Glutamatergic neuron (in vitro differentiated cells): ENCODE data around the gene GADD45B. TPM values are rescaled to one million over a fixed set of nuclear protein-coding genes. Genes with fewer than 3 reads are reported as not detected.

Experiments
- DNase-seq: peaks from one replicate; pipeline ENCODE4 v3.0.0; 2022
- H3K27ac Mint-ChIP-seq: one replicate; pipeline ENCODE4 v1.8.0; 2020; ENCODE audit warnings: mild to moderate bottlenecking, mixed read lengths, inconsistent platforms; ENCODE audit not compliant: unreplicated experiment
- H3K27me3 Mint-ChIP-seq: one replicate; pipeline ENCODE4 v1.8.0; 2020; ENCODE audit warnings: mild to moderate bottlenecking, moderate library complexity, mixed read lengths, inconsistent platforms; ENCODE audit not compliant: unreplicated experiment
- H3K36me3 Mint-ChIP-seq: one replicate; pipeline ENCODE4 v1.8.0; 2020; ENCODE audit warnings: mild to moderate bottlenecking, mixed read lengths, inconsistent platforms; ENCODE audit not compliant: unreplicated experiment
- H3K4me1 Mint-ChIP-seq: one replicate; pipeline ENCODE4 v1.8.0; 2020; ENCODE audit warnings: mild to moderate bottlenecking, low read depth, mixed read lengths, inconsistent platforms; ENCODE audit not compliant: unreplicated experiment
- H3K4me3 Mint-ChIP-seq: one replicate; pipeline ENCODE4 v1.8.0; 2020; ENCODE audit warnings: mild to moderate bottlenecking, mixed read lengths, inconsistent platforms; ENCODE audit not compliant: unreplicated experiment
- H3K9me3 Mint-ChIP-seq: one replicate; pipeline ENCODE4 v1.8.0; 2020; ENCODE audit warnings: mild to moderate bottlenecking, moderate library complexity, mixed read lengths, inconsistent platforms; ENCODE audit not compliant: unreplicated experiment
- total RNA-seq: library from RNA; stranded (reverse); fragmentation: NEBNext Ultra II Directional; extraction: Animal tissue kit (Norgen Biotek cat#: 25700); gene quantifications from one replicate; pipeline ENCODE4 v1.2.1, GENCODE V29; 2021; ENCODE audit not compliant: unreplicated experiment
- TF ChIP-seq, protein P1 (sequence below): fragments of 200-600 bp; sonication (generic); IDR thresholded peaks from one replicate; pipeline ENCODE4 v1.5.0; 2021; ENCODE audit not compliant: partially characterized antibody, unreplicated experiment

GADD45B gene
- total RNA-seq, 1 donor from 2014 or later = 3.8 TPM

DNA sequence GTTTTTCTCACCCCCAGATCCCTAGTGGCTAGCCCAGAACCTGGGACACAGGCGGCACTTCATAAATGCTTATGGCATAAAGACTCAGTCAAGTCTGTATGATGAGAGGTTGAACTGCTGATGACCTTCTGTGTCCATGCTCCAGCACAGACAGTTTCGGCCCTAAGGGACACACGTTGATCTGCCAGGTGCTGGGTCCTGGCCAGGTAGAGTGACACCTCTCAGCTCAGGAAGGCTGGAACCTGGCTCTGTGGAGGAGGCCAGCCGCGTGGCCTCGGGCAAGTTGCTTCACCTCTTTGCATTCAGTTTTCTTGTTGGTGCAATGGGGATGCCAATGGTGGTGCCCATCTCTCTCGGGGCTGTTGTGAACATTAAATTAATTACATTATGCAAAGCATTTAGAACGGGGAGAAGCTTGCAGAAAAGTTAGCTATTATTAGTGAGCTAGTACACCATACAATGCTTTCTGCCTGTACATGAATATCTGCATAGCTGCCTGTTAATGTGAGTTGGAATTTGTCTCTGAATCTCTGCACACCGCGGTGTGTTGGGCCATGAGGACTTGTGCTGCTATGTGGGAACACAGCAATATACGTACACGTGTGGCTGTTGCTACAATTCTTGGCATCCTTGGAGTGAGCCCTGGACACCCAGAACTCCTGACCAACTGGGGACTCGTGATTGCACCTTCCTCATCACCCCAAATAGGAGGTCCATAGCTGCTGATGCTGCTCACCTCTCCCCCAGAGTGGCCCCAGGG is 8.4 kb downstream of the GADD45B start:
- H3K27me3 Mint-ChIP-seq = peaks cover 16% of the 10 kb centered on the region
- peak overlapping the region; percentile 0 for H3K4me3 Mint-ChIP-seq
- DNase-seq = no peak
- TF ChIP-seq, protein P1, sequence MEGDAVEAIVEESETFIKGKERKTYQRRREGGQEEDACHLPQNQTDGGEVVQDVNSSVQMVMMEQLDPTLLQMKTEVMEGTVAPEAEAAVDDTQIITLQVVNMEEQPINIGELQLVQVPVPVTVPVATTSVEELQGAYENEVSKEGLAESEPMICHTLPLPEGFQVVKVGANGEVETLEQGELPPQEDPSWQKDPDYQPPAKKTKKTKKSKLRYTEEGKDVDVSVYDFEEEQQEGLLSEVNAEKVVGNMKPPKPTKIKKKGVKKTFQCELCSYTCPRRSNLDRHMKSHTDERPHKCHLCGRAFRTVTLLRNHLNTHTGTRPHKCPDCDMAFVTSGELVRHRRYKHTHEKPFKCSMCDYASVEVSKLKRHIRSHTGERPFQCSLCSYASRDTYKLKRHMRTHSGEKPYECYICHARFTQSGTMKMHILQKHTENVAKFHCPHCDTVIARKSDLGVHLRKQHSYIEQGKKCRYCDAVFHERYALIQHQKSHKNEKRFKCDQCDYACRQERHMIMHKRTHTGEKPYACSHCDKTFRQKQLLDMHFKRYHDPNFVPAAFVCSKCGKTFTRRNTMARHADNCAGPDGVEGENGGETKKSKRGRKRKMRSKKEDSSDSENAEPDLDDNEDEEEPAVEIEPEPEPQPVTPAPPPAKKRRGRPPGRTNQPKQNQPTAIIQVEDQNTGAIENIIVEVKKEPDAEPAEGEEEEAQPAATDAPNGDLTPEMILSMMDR = no peak
- no peaks in the 10 kb centered on the region for H3K9me3 Mint-ChIP-seq
- no peaks in the 10 kb centered on the region for H3K4me1 Mint-ChIP-seq
- H3K36me3 Mint-ChIP-seq = peaks cover 7% of the 10 kb centered on the region
- no peak overlapping the region for H3K27ac Mint-ChIP-seq

DNA sequence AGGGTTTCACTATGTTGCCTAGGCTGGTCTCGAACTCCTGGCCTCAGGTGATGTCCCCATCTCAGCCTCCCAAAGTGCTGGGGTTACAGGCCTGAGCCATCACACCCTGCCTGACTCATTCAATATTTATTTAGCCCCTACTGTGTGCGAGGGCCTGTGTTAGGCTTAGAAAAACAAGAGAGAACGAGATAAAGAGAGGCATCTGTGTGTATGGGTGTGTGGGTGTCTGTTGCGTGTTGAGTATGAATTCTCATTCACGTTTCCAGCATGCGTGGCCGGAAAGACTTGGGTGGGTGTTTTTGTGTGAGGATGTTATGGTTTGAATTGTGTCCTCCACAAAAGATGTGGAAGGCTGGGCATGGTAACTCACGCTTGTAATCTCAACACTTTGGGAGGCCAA is 9.5 kb downstream of the GADD45B start:
- no peak overlapping the region for H3K4me3 Mint-ChIP-seq

DNA sequence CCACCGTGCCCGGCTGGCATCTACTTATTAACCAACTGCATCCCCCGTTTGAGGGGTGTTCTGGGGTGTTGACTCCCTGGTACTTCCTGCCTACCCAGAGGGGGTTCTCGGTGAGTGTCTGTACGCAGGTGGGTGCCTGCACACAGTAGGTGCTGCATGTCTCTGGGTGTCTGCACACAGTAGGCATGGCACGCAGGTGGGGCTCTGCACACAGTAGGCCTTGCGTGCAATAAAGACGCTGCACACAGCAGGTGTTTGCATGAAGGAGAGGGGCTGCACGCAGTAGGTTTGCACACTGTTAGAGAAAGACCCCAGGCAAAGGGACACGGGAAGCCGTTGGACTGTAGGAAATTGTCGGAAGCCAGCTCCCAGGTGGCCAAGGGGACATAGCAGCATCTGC is 11.2 kb downstream of the GADD45B start:
- no peak for DNase-seq

More for the DNA sequence above, 9.5 kb downstream of the GADD45B start:
- no peak overlapping the region for H3K27ac Mint-ChIP-seq
- H3K9me3 Mint-ChIP-seq = no peaks in the 10 kb centered on the region
- DNase-seq = no peak
- TF ChIP-seq, protein P1 = no peak
- H3K4me1 Mint-ChIP-seq = no peaks in the 10 kb centered on the region
- H3K27me3 Mint-ChIP-seq = peaks cover 19% of the 10 kb centered on the region
- H3K36me3 Mint-ChIP-seq = peaks cover 7% of the 10 kb centered on the region

DNA sequence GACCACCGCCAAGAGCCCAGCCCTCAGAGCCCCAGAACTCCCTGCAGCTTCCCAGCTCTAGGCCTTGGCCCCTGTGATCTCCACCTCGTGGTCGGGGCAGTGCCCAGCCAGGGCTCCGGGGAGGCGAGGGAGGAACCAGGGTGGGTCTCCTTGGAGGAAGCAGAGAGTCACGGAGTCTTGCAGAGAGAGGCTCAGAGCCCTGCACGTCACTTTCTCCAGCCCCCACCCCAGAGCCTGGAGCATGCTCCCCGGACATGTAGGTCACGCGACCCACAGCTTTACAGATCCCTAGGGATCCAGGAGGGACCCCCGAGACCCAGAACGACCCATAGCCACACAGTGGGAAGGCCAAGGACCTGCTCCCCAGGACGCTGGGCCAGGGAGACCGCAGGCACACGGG is 11.9 kb downstream of the GADD45B start:
- Mint-ChIP-seq H3K4me3 (no peak overlapping the region), H3K27ac (no peak overlapping the region), H3K4me1 (no peaks in the 10 kb centered on the region), H3K27me3 (peaks cover 20% of the 10 kb centered on the region), H3K36me3 (peaks cover 7% of the 10 kb centered on the region), H3K9me3 (no peaks in the 10 kb centered on the region)
- TF ChIP-seq, protein P1 = no peak
- DNase-seq = no peak

More for the DNA sequence above, 11.2 kb downstream of the GADD45B start:
- TF ChIP-seq, protein P1 = no peak
- H3K4me3 Mint-ChIP-seq = no peak overlapping the region
- H3K4me1 Mint-ChIP-seq = no peaks in the 10 kb centered on the region
- peaks cover 22% of the 10 kb centered on the region for H3K27me3 Mint-ChIP-seq
- H3K9me3 Mint-ChIP-seq = no peaks in the 10 kb centered on the region
- no peak overlapping the region for H3K27ac Mint-ChIP-seq
- peaks cover 7% of the 10 kb centered on the region for H3K36me3 Mint-ChIP-seq

DNA sequence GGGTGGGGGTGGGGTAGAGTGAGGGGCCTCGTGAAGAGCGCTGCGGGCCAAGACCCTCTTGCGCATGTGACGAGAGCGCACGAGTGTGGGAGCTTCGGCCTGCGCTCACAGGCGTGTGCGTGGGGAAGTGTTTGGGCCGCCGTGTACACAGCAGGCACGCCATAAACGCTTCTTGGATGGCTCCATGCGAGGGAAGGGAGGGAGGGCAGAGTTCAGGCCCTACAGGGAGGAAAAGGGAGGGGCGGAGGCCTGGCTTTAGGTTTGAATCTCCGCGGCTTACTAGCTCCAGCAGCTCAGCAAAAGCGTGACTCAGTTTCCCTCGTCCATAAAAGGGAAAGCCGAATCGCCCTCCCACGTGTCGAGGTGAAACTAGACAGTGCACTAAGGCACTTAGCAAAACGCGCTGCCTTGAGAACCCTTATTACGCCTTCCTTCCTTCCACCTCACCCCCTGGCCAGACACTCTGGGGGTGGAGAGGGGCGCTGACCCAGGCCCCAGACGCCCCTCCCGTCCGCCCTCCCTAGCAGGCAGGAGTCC is 12.5 kb downstream of the GADD45B start:
- TF ChIP-seq, protein P1 = no peak
- DNase-seq = no peak
- Mint-ChIP-seq H3K4me3 (no peak overlapping the region), H3K27ac (no peak overlapping the region), H3K9me3 (no peaks in the 10 kb centered on the region), H3K27me3 (peaks cover 20% of the 10 kb centered on the region), H3K36me3 (peaks cover 7% of the 10 kb centered on the region), H3K4me1 (no peaks in the 10 kb centered on the region)
